ELF-1 (cell line): Measurements from ENCODE around the gene SEC23IP.

Source experiments
- DNase-seq: peaks from one replicate; pipeline ENCODE4 v3.0.0-alpha.2; 2016; ENCODE audit warnings: low read depth, low spot score

SEC23IP gene

GRCh38 chr10:119940487-119940886 is 48.0 kb downstream of the SEC23IP start:
- no peak for DNase-seq

GRCh38 chr10:119942973-119943372 is 50.4 kb downstream of the SEC23IP start:
- no peak for DNase-seq

GRCh38 chr10:119945805-119946204 is 53.3 kb downstream of the SEC23IP start:
- DNase-seq = no peak

- no peak for DNase-seq
These were observed 54.8 kb downstream of the SEC23IP start for GRCh38 chr10:119947300-119947699.

GRCh38 chr10:119957451-119957850 is 64.9 kb downstream of the SEC23IP start:
- no peak for DNase-seq

GRCh38 chr10:119962837-119963236 is 70.3 kb downstream of the SEC23IP start:
- DNase-seq = no peak

GRCh38 chr10:119967066-119967465 is 74.5 kb downstream of the SEC23IP start:
- DNase-seq = no peak

GRCh38 chr10:119969609-119970008 is 77.1 kb downstream of the SEC23IP start:
- no peak for DNase-seq

GRCh38 chr10:119970107-119970506 is 77.6 kb downstream of the SEC23IP start:
- DNase-seq = no peak

- no peak for DNase-seq
These were observed 78.4 kb downstream of the SEC23IP start for GRCh38 chr10:119970963-119971362.

GRCh38 chr10:119973281-119973680 is 80.8 kb downstream of the SEC23IP start:
- DNase-seq = peak; percentile 35

- no peak for DNase-seq
These were observed 83.9 kb downstream of the SEC23IP start for GRCh38 chr10:119976421-119976820.

- no peak for DNase-seq
These were observed 88.6 kb downstream of the SEC23IP start for GRCh38 chr10:119980956-119981750.

- no peak for DNase-seq
These were observed 89.3 kb downstream of the SEC23IP start for GRCh38 chr10:119981826-119982225.

GRCh38 chr10:119988333-119988732 is 95.8 kb downstream of the SEC23IP start:
- DNase-seq = no peak

GRCh38 chr10:119989966-119990365 is 97.4 kb downstream of the SEC23IP start:
- no peak for DNase-seq

- DNase-seq = no peak
These were observed 98.5 kb downstream of the SEC23IP start for GRCh38 chr10:119991066-119991465.

GRCh38 chr10:119991816-119992215 is 99.3 kb downstream of the SEC23IP start:
- DNase-seq = no peak
